Measurements from ENCODE around the gene BMPR2.

BMPR2 gene

GRCh38 chr2:202608142-202608852 is 232.2 kb downstream of the BMPR2 start:
- FAIRE-seq = no peak
- no peak for TF ChIP-seq CTCF (IDR thresholded peaks at IDR 0.05; ENCODE audit: insufficient read depth, missing control alignments)
- DNase-seq (ENCODE audit: insufficient read length, low spot score) = no peak

GRCh38 chr2:202609381-202610145 is 233.4 kb downstream of the BMPR2 start:
- no peak for FAIRE-seq
- DNase-seq (ENCODE audit: insufficient read length, low spot score) = no peak
- no peak for TF ChIP-seq CTCF (IDR thresholded peaks at IDR 0.05; ENCODE audit: insufficient read depth, missing control alignments)

GRCh38 chr2:202610380-202610779 is 234.3 kb downstream of the BMPR2 start:
- FAIRE-seq (no peak), DNase-seq (ENCODE audit: insufficient read length, low spot score) (no peak)
- no peak for TF ChIP-seq CTCF (IDR thresholded peaks at IDR 0.05; ENCODE audit: insufficient read depth, missing control alignments)

GRCh38 chr2:202612145-202612544 is 236.0 kb downstream of the BMPR2 start:
- FAIRE-seq (no peak), DNase-seq (ENCODE audit: insufficient read length, low spot score) (no peak)
- no peak for TF ChIP-seq CTCF (IDR thresholded peaks at IDR 0.05; ENCODE audit: insufficient read depth, missing control alignments)

GRCh38 chr2:202613479-202613878 is 237.4 kb downstream of the BMPR2 start:
- FAIRE-seq (no peak), DNase-seq (ENCODE audit: insufficient read length, low spot score) (no peak)
- no peak for TF ChIP-seq CTCF (IDR thresholded peaks at IDR 0.05; ENCODE audit: insufficient read depth, missing control alignments)

All from D721Med (cell line).